Heart right ventricle (tissue), 16 donors: Measurements from ENCODE around the gene MT3. TPM values are rescaled to one million over a fixed set of nuclear protein-coding genes. Genes with fewer than 3 reads are reported as not detected.

Experiments used
- ATAC-seq, 8 donors: fragments of 200-7000 bp; cut with Tn5 transposase; one replicate each; pipeline ENCODE4 v1.9.1; 2020; ENCODE audit warnings: mild to moderate bottlenecking in 8 of 8, moderate library complexity in 8 of 8, moderate number of reproducible peaks in 1 of 8
- DNase-seq, 2 donors: peaks; one replicate each; pipeline ENCODE4 v3.0.0-alpha.2; 2020
- H3K27ac ChIP-seq, 10 donors: fragments of 200-600 bp; sonication (generic) in 2 of 10; one replicate each; pipeline versions ENCODE4 v1.5.0 to v1.8.0; 2020 to 2022; ENCODE audit warnings: mild to moderate bottlenecking in 3 of 10
- H3K27me3 ChIP-seq, 7 donors: fragments of 200-600 bp; one replicate each; pipeline ENCODE4 v1.8.0; 2021 to 2022; ENCODE audit warnings: mild to moderate bottlenecking in 2 of 7
- H3K36me3 ChIP-seq, 9 donors: fragments of 200-600 bp; sonication (generic) in 1 of 9; one replicate each; pipeline versions ENCODE4 v1.5.0 to v1.8.0; 2020 to 2022; ENCODE audit warnings: mild to moderate bottlenecking in 2 of 9
- H3K4me1 ChIP-seq, 9 donors: fragments of 200-600 bp; sonication (generic) in 1 of 9; one replicate each; pipeline versions ENCODE4 v1.5.0 to v1.8.0; 2020 to 2022; ENCODE audit warnings: mild to moderate bottlenecking in 4 of 9
- H3K4me3 ChIP-seq, 10 donors: fragments of 200-600 bp; sonication (generic) in 2 of 10; one replicate each; pipeline versions ENCODE4 v1.5.0 to v1.8.0; 2020 to 2022; ENCODE audit warnings: mild to moderate bottlenecking in 7 of 10, moderate library complexity in 2 of 10
- H3K9me3 ChIP-seq, 11 donors: fragments of 200-600 bp in 10 of 11; sonication (generic) in 2 of 11; one replicate each; pipeline versions ENCODE4 v1.5.0 to v1.8.0; 2013 to 2022; ENCODE audit warnings: mild to moderate bottlenecking in 2 of 11, control low read depth in 1 of 11, moderate library complexity in 1 of 11
- WGBS, 2 donors: extraction: QIAGEN DNeasy Blood & Tissue Kit; methylation state at CpG; one replicate each; pipeline ENCODE4 v1.1.7; 2013; ENCODE audit warnings: inconsistent platforms in 1 of 2; 5-methylcytosine and 5-hydroxymethylcytosine counted together
- intact Hi-C, 10 donors: fragments of 100-400 bp; cut with DNase I; formaldehyde crosslinking; loops; one replicate each; pipeline versions ENCODE4 v1.11.1 to v1.14.2; 2022
- polyA plus RNA-seq, 2 donors: library from polyadenylated mRNA; stranded (reverse); fragments of 200-250 nt; gene quantifications; one replicate each; pipeline ENCODE4 v1.2.3, GENCODE V29; 2013
- total RNA-seq, 10 donors: library from RNA; stranded (reverse); fragmentation: NEBNext Ultra II Directional in 3 of 10; extraction: Animal tissue kit (Norgen Biotek cat#: 25700) in 3 of 10; gene quantifications; one replicate each; pipeline versions ENCODE4 v1.2.1 to v1.2.4, GENCODE V29; 2021 to 2023
- TF ChIP-seq, protein P1 (sequence below), 9 donors: fragments of 200-600 bp; sonication (generic) in 2 of 9; IDR thresholded peaks; one replicate each; pipeline versions ENCODE4 v1.5.0 to v1.8.0; 2021 to 2022; ENCODE audit warnings: antibody characterized with exemption in 9 of 9, mild to moderate bottlenecking in 5 of 9, moderate library complexity in 1 of 9
- donor health status: Arrhythmogenic right ventricular cardiomyopathy.
- donor health status: ischemic (EF 13 %, LVEDD 7.1; RV severe dilation, severe dysfunction).
- donor health status: healthy with polysubstance abuse.
- donor health status: DM: no; HTN: yes; CAD: no.
- donor health status: DM: no; HTN: no; CAD: no.
- donor health status: ischemic (EF 25% LVEDD 6.9; RV normal size, moderate dysfunction).
- donor health status: ischemic (EF 25% LVEDD 5.7; RV mildly dilated, moderate dysfunction).
- donor health status: healthy.
- donor health status: DM: yes; HTN: yes; CAD: no.
- donor health status: Ischemic cardiomyopathy.
- donor health status: ischemic (EF 35%, LVEDD 5.7; RV mildly dilated, moderate dysfunction).
- donor health status: nonischemic (EF 11% LVEDD 7.7; RV severe dilation, severe dysfunction).
- donor health status: DM: yes; HTN: yes; CAD: no.
- donor health status: PGD.
- donor health status: ischemic (EF 29% LVEDD 5.4; RV normal size, mild dysfunction).
- donor health status: nonischemic (EF 23%, LVEDD 6.1; RV moderate dilation, normal function).

The MT3 gene
- total and polyA plus RNA-seq, 12 donors = 1.9 to 29.8 (median 4.4) TPM

DNA sequence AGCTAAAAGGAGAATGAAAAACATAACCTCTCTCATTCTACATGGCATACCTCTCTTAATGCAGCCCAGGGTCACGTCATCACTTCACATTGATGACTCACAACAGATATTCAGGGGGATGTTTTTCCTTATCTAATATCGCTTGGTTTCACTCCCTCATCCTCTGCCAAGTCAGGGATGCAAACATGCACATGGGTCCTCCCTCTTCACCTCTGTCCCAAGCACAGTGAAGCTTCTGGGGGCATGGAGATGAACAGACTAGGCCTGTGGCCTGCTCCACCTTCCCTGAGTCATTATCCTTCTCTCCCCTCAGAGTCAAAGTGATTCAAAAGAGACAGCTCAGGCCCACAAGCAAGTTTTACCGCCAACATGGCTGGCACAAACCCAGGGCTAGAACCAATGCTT lies 16.7 kb downstream of the MT3 start:
- no peak for ATAC-seq

DNA sequence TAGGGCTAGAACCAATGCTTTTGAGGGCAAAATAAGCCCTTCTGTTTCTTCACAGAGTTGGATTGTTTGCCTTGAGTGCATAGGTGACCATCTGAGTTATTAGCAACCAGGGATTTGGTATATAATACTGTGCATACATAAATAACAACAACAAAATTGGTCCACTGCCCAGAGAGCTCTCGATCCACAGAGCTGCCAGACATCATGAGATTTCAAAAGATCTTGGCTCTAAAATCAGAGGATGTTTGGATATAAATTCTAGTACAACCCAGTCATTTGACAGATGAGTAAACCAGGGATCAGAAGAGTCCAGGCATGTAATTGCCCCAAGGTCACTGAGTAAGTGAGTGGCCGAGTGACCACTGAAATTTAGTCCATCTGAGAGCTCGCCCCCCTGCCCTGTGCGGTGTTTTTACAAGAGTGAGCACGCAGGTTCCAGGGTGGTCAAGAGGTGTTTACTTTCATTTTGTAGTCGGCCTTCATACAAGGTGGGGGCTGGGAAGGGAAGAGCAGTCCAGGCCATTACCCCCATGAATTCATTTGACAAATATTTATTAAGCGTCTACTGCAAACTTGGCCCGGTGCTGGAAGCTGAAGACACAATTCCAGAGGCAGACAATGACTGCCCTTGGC lies 17.3 kb downstream of the MT3 start:
- peak in 1 of 8 donors; percentile 1 for ATAC-seq
- H3K4me1 ChIP-seq = peaks cover 25 to 57% (median 53%) of the 10 kb centered on the region in 9 donors

More for the DNA sequence above, 16.7 kb downstream of the MT3 start:
- TF ChIP-seq, protein P1, sequence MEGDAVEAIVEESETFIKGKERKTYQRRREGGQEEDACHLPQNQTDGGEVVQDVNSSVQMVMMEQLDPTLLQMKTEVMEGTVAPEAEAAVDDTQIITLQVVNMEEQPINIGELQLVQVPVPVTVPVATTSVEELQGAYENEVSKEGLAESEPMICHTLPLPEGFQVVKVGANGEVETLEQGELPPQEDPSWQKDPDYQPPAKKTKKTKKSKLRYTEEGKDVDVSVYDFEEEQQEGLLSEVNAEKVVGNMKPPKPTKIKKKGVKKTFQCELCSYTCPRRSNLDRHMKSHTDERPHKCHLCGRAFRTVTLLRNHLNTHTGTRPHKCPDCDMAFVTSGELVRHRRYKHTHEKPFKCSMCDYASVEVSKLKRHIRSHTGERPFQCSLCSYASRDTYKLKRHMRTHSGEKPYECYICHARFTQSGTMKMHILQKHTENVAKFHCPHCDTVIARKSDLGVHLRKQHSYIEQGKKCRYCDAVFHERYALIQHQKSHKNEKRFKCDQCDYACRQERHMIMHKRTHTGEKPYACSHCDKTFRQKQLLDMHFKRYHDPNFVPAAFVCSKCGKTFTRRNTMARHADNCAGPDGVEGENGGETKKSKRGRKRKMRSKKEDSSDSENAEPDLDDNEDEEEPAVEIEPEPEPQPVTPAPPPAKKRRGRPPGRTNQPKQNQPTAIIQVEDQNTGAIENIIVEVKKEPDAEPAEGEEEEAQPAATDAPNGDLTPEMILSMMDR (IDR thresholded peaks at IDR 0.05) = no peak
- no peak for DNase-seq
- H3K27me3 ChIP-seq = no peaks in the 10 kb centered on the region
- peak overlapping the region; percentile 84 to 99 (median 93) for H3K27ac ChIP-seq
- peaks cover 23 to 52% (median 48%) of the 10 kb centered on the region in 9 donors for H3K4me1 ChIP-seq
- intact Hi-C loops = loop anchor here in 7 of 10 donors (5.0 kb wide), 2 partner anchors 36 to 76 kb away; partner anchors contain the start of gene MT1X (in 4 of the 7)
- H3K4me3 ChIP-seq = no peak overlapping the region
- 36 to 53% methylated on average over 3 of the region's 3 CpGs for WGBS, 2 donors
- H3K36me3 ChIP-seq = no peaks in the 10 kb centered on the region
- H3K9me3 ChIP-seq = no peaks in the 10 kb centered on the region

DNA sequence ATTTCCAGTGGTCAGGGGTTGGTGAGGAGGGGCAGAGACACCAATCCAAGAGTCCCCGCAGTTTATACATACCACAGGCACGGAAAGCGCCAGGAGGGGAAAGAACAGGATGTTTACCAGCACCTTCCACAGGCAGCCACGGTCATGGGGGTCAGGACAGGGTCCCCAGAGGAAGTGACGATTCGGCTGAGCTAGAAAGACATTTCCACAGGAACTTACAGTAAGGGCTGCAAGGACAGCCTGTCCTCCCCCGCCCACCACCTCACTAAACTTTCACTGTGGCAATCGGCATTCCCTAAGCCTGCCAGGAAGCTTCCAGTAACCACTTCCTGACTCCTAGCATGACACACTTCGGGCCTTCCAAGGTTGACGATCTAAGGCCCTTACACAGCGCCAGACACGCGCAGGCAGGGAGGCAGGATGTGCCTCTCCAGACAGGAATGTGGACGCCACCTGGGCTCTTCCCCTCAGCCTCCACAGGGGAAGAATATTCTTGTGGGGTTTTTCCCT lies 17.8 kb downstream of the MT3 start:
- H3K27ac ChIP-seq = peak overlapping the region; percentile 84 to 99 (median 93)
- peak; percentile 61 to 81 for DNase-seq
- intact Hi-C loops = loop anchor here in 7 of 10 donors (1.0 to 5.0 kb wide), 3 partner anchors 35 to 75 kb away; partner anchors contain the start of gene MT1X (in 5 of the 7)
- H3K9me3 ChIP-seq = no peaks in the 10 kb centered on the region
- 46 to 51% methylated on average over 14 of the region's 14 CpGs for WGBS, 2 donors
- TF ChIP-seq, protein P1 (IDR thresholded peaks at IDR 0.05) = no peak
- H3K4me3 ChIP-seq = peak overlapping the region in 1 of 10 donors; percentile 78
- H3K4me1 ChIP-seq = peaks cover 25 to 63% (median 59%) of the 10 kb centered on the region in 9 donors
- peak; percentile 14 to 61 (median 37) for ATAC-seq
- no peaks in the 10 kb centered on the region for H3K36me3 ChIP-seq
- H3K27me3 ChIP-seq = no peaks in the 10 kb centered on the region

More for the DNA sequence above, 17.3 kb downstream of the MT3 start:
- DNase-seq = no peak
- peak overlapping the region in 1 of 10 donors; percentile 78 for H3K4me3 ChIP-seq
- H3K36me3 ChIP-seq = no peaks in the 10 kb centered on the region
- TF ChIP-seq, protein P1 (IDR thresholded peaks at IDR 0.05) = no peak
- 40 to 50% methylated on average over 8 of the region's 8 CpGs for WGBS, 2 donors
- H3K27ac ChIP-seq = peak overlapping the region; percentile 84 to 99 (median 93)
- H3K27me3 ChIP-seq = no peaks in the 10 kb centered on the region
- intact Hi-C loops = loop anchor here in 7 of 10 donors (1.0 to 5.0 kb wide), 3 partner anchors 36 to 76 kb away; partner anchors contain the start of gene MT1X (in 5 of the 7)
- no peaks in the 10 kb centered on the region for H3K9me3 ChIP-seq

DNA sequence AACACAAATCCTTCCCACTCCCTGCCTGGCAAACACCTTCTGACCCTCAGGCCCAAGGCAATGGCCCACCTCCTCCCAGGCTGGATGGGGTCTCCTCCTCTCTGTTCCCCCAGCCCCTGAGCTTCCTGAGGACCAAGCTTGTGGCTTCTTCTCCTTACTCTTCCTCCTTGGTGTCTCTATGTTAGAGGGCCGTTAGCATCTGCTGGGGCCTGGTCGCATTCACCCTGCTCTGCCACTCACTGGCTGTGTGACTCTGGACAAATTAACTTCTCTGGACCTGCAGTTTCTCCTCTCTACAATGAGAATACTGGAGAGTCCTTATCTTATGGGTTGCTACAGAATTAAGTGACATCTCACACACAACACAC lies 18.3 kb downstream of the MT3 start:
- intact Hi-C loops = loop anchor here in 7 of 10 donors (1.0 to 5.0 kb wide), 6 partner anchors 17 to 75 kb away; partner anchors contain the start of genes MT1X (in 7 of the 7) and MT1E (in 1 of the 7)
- Histone ChIP-seq H3K9me3 (no peaks in the 10 kb centered on the region), H3K36me3 (no peaks in the 10 kb centered on the region), H3K4me3 (peak overlapping the region in 9 of 10 donors; percentile 53 to 78 (median 73)), H3K27ac (peak overlapping the region; percentile 84 to 99 (median 93)), H3K27me3 (no peaks in the 10 kb centered on the region), H3K4me1 (peaks cover 25 to 68% (median 60%) of the 10 kb centered on the region in 9 donors)
- TF ChIP-seq, protein P1 (IDR thresholded peaks at IDR 0.05) = no peak
- 66 to 78% methylated on average over 2 of the region's 2 CpGs for WGBS, 2 donors
- DNase-seq = no peak
- ATAC-seq = no peak
